Measurements from ENCODE around the gene DNAAF3. TPM values are rescaled to one million over a fixed set of nuclear protein-coding genes. Genes with fewer than 3 reads are reported as not detected.

Gene DNAAF3
- total RNA-seq, result 0.33 and 0.75 TPM in 2 replicates

GRCh38 chr19:55166530-55167268 is at the start of gene DNAAF3:
DNAAF3 (minus strand) TSS chr19:55166613; CDS start chr19:55166413, 200 bp downstream.

GRCh38 chr19:55208880-55209692 is 42.7 kb upstream of the DNAAF3 start, which contains the start of gene PTPRH:
PTPRH (minus strand) TSS chr19:55209501; CDS start chr19:55209433, 68 bp downstream.

GRCh38 chr19:55179606-55180484 is 13.4 kb upstream of the DNAAF3 start, which contains the start of gene SYT5:
SYT5 (minus strand) TSS chr19:55180289; CDS start chr19:55179041, 1,248 bp downstream.

GRCh38 chr19:55157064-55157908 is 9.1 kb downstream of the DNAAF3 start, which contains the start of gene TNNI3:
TNNI3 (minus strand) TSS chr19:55157732; CDS start chr19:55157589, 143 bp downstream.

GRCh38 chr19:55149078-55150003 is 17.1 kb downstream of the DNAAF3 start, which contains the start of gene TNNT1:
TNNT1 (minus strand) TSS chr19:55149206; CDS start chr19:55147157, 2,049 bp downstream.

GRCh38 chr19:55116859-55117662 is 49.4 kb downstream of the DNAAF3 start, which contains the start of gene PPP1R12C:
PPP1R12C (minus strand) TSS chr19:55117637; CDS start chr19:55117543, 94 bp downstream.

Other genes with a start within 250 kb of the DNAAF3 start
- gene NLRP7, start 219.1 kb downstream of the DNAAF3 start, total RNA-seq, result 0.22 TPM in 1 of 2 replicates, not detected in the other
- gene NLRP2, start 200.2 kb downstream of the DNAAF3 start, total RNA-seq, result under 0.01 and 0.33 TPM in 2 replicates
- gene GP6, start 128.3 kb downstream of the DNAAF3 start, total RNA-seq, result not detected in 2 replicates
- gene RDH13, start 103.5 kb downstream of the DNAAF3 start, total RNA-seq, result 10.7 and 11.0 TPM in 2 replicates
- gene EPS8L1, start 90.7 kb downstream of the DNAAF3 start, total RNA-seq, result 0.75 and 1.8 TPM in 2 replicates
- gene PPP1R12C, start 49.0 kb downstream of the DNAAF3 start, total RNA-seq, result 44.6 and 50.9 TPM in 2 replicates
- gene TNNT1, start 17.4 kb downstream of the DNAAF3 start, total RNA-seq, result 4.1 and 4.5 TPM in 2 replicates
- not detected in 2 replicates for gene TNNI3, start 8.9 kb downstream of the DNAAF3 start, total RNA-seq
- under 0.01 and 0.12 TPM in 2 replicates for gene SYT5, start 13.7 kb upstream of the DNAAF3 start, total RNA-seq
- 7.4 and 15.3 TPM in 2 replicates for gene PTPRH, start 42.9 kb upstream of the DNAAF3 start, total RNA-seq
- gene TMEM86B, start 62.1 kb upstream of the DNAAF3 start, total RNA-seq, result 1.6 and 1.7 TPM in 2 replicates
- 34.7 and 45.9 TPM in 2 replicates for gene PPP6R1, start 92.4 kb upstream of the DNAAF3 start, total RNA-seq
- gene HSPBP1, start 113.5 kb upstream of the DNAAF3 start, total RNA-seq, result 32.7 and 45.6 TPM in 2 replicates
- 7.0 and 9.2 TPM in 2 replicates for gene BRSK1, start 117.4 kb upstream of the DNAAF3 start, total RNA-seq
- gene TMEM150B, start 158.7 kb upstream of the DNAAF3 start, total RNA-seq, result not detected in 2 replicates
- gene KMT5C, start 173.3 kb upstream of the DNAAF3 start, total RNA-seq, result 6.5 and 12.1 TPM in 2 replicates
- not detected in 2 replicates for gene COX6B2, start 188.1 kb upstream of the DNAAF3 start, total RNA-seq
- not detected in 2 replicates for gene GARIN5B, start 196.6 kb upstream of the DNAAF3 start, total RNA-seq
- 6.9 and 8.5 TPM in 2 replicates for gene IL11, start 203.8 kb upstream of the DNAAF3 start, total RNA-seq
- 0.37 TPM in 1 of 2 replicates, not detected in the other for gene TMEM190, start 210.2 kb upstream of the DNAAF3 start, total RNA-seq
- gene TMEM238, start 217.7 kb upstream of the DNAAF3 start, total RNA-seq, result 0.33 and 0.75 TPM in 2 replicates
- 393 and 410 TPM in 2 replicates for gene RPL28, start 219.3 kb upstream of the DNAAF3 start, total RNA-seq
- 268 and 487 TPM in 2 replicates for gene UBE2S, start 241.2 kb upstream of the DNAAF3 start, total RNA-seq